Gastrocnemius medialis (tissue), 4 donors: Measurements from ENCODE around the gene IL13. TPM values are rescaled to one million over a fixed set of nuclear protein-coding genes. Genes with fewer than 3 reads are reported as not detected.

ENCODE experiments used
- ATAC-seq, 2 donors: fragments of 150-250 bp; one replicate each; pipeline ENCODE4 v1.9.1; 2016
- DNase-seq, 2 donors: peaks; one replicate each; pipeline ENCODE4 v3.0.0-alpha.2; 2019
- H3K27ac ChIP-seq, 4 donors: fragments of 200-600 bp; sonication (generic); 1 replicate in 1 of 4; 2 replicates in 3 of 4; pipeline ENCODE4 v1.5.1; 2016 to 2018; ENCODE audit warnings: mild to moderate bottlenecking in 2 of 4, moderate library complexity in 1 of 4
- H3K27me3 ChIP-seq, 3 donors: fragments of 200-600 bp; sonication (generic) in 2 of 3; 1 replicate in 1 of 3; 2 replicates in 2 of 3; pipeline versions ENCODE4 v1.5.1 to v1.6.0; 2016 to 2019; ENCODE audit warnings: mild to moderate bottlenecking in 1 of 3, moderate library complexity in 1 of 3
- H3K36me3 ChIP-seq, 2 donors: fragments of 200-600 bp; sonication (generic) in 1 of 2; one replicate each; pipeline ENCODE4 v1.5.1; 2017 to 2018
- H3K4me1 ChIP-seq, 2 donors: fragments of 200-600 bp; sonication (generic) in 1 of 2; one replicate each; pipeline ENCODE4 v1.5.1; 2016 to 2017; ENCODE audit warnings: mild to moderate bottlenecking in 2 of 2
- H3K4me3 ChIP-seq, 4 donors: fragments of 200-600 bp; sonication (generic) in 3 of 4; 1 replicate in 1 of 4; 2 replicates in 3 of 4; pipeline ENCODE4 v1.5.1; 2016 to 2019; ENCODE audit warnings: mild to moderate bottlenecking in 2 of 4
- H3K9me3 ChIP-seq, 3 donors: fragments of 200-600 bp; sonication (generic) in 2 of 3; 1 replicate in 1 of 3; 2 replicates in 2 of 3; pipeline ENCODE4 v1.5.1; 2016 to 2019
- POLR2A ChIP-seq, 2 donors: fragments of 450-650 bp; IDR thresholded peaks; one replicate each; pipeline ENCODE4 v1.6.1; 2017; ENCODE audit warnings: antibody characterized with exemption in 2 of 2, mild to moderate bottlenecking in 2 of 2, moderate library complexity in 2 of 2
- in situ Hi-C, 4 donors: fragments of 200-750 bp; cut with MboI; loops; one replicate each; pipeline versions ENCODE4 v1.15.0 to v1.8.0; 2017; ENCODE audit warnings: low sequenced_read_pairs in 4 of 4
- intact Hi-C: fragments of 100-400 bp; cut with DNase I; formaldehyde crosslinking; loops from one replicate; pipeline ENCODE4 v1.15.1; 2023; ENCODE audit warnings: low total_unique reads
- total RNA-seq, 4 donors: library from RNA; depleted of rRNA; stranded (reverse); fragments of >200 nt; gene quantifications; one replicate each; pipeline versions ENCODE4 v1.1.0 to v1.2.3, GENCODE V29; 2016
- TF ChIP-seq, protein P1 (sequence below), 5 experiments: fragments of 450-650 bp in 3 of 5; fragments of 200-600 bp in 2 of 5; sonication (generic) in 2 of 5; IDR thresholded peaks in 4 of 5; conservative IDR thresholded peaks in 1 of 5; 1 replicate in 4 of 5; 2 replicates in 1 of 5; pipeline ENCODE4 v1.5.1; 2016 to 2019; ENCODE audit warnings: antibody characterized with exemption in 5 of 5, mild to moderate bottlenecking in 3 of 5, moderate library complexity in 3 of 5

Gene IL13
- total RNA-seq, 4 donors from 2014 or later: not detected

DNA sequence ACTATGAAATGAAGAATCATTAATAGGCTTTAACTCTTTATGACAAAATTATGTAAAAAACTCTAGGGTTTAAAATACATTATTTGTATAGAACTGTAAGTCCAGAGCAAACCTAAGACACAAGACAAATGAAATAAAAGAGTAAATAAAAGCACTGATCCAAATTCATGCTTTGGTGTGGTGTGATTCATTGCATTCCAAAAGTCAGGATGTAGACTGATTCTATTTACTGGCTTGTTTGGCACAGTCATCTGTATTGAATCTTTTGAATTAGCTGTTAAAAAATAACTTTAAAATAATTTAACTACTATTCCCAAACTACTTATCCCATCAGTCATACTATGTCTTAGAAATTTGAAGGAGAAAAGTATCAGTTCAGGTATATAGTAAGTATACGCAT, 46.9 kb downstream of the IL13 start:
- ATAC-seq: no peak
- in situ Hi-C loops: no loop called here
- TF ChIP-seq, protein P1, sequence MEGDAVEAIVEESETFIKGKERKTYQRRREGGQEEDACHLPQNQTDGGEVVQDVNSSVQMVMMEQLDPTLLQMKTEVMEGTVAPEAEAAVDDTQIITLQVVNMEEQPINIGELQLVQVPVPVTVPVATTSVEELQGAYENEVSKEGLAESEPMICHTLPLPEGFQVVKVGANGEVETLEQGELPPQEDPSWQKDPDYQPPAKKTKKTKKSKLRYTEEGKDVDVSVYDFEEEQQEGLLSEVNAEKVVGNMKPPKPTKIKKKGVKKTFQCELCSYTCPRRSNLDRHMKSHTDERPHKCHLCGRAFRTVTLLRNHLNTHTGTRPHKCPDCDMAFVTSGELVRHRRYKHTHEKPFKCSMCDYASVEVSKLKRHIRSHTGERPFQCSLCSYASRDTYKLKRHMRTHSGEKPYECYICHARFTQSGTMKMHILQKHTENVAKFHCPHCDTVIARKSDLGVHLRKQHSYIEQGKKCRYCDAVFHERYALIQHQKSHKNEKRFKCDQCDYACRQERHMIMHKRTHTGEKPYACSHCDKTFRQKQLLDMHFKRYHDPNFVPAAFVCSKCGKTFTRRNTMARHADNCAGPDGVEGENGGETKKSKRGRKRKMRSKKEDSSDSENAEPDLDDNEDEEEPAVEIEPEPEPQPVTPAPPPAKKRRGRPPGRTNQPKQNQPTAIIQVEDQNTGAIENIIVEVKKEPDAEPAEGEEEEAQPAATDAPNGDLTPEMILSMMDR (IDR thresholded peaks at IDR 0.05 in 4 of 5, conservative IDR thresholded peaks at IDR 0.05 in 1 of 5): no peak
- TF ChIP-seq POLR2A (IDR thresholded peaks at IDR 0.05): no peak

DNA sequence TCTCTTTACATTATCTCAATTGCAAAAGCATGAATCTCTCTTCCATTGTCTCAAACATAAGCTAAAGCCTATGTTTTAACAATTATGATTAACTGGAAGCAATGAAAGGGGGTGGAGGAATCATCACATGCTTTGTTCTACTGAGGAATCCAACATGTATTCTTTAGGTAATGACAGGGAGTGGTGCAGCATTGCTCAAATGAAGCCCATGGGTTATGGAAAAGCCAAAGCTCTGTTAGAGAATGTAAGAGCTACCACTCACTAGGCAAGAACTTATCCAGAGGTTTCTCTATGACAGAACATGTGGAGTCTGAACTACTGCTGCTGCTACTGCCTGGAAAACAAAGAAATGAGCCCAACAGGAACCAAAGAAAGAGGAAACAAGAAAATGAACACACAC, 50.7 kb downstream of the IL13 start:
- no peak for DNase-seq
- no peak overlapping the region for H3K4me3 ChIP-seq
- in situ Hi-C loops (no loop called here), intact Hi-C loops (no loop called here)
- H3K4me1 ChIP-seq: no peaks in the 10 kb centered on the region
- H3K27ac ChIP-seq: no peak overlapping the region
- H3K36me3 ChIP-seq: no peaks in the 10 kb centered on the region
- no peak for ATAC-seq
- no peaks in the 10 kb centered on the region for H3K27me3 ChIP-seq
- H3K9me3 ChIP-seq: no peaks in the 10 kb centered on the region
- TF ChIP-seq, protein P1 (IDR thresholded peaks at IDR 0.05 in 4 of 5, conservative IDR thresholded peaks at IDR 0.05 in 1 of 5): no peak
- no peak for TF ChIP-seq POLR2A (IDR thresholded peaks at IDR 0.05)

More for the DNA sequence above, 46.9 kb downstream of the IL13 start:
- H3K4me1 ChIP-seq: no peaks in the 10 kb centered on the region
- H3K9me3 ChIP-seq: no peaks in the 10 kb centered on the region
- no peaks in the 10 kb centered on the region for H3K27me3 ChIP-seq
- no peak for DNase-seq
- H3K27ac ChIP-seq: no peak overlapping the region
- no peak overlapping the region for H3K4me3 ChIP-seq
- H3K36me3 ChIP-seq: no peaks in the 10 kb centered on the region
- intact Hi-C loops: no loop called here

Other genes starting within 250 kb of the IL13 start
- 10 to 100 TPM in 1 of 4 donors, 1 to 10 TPM in 3; 5.5 to 20.6 (median 8.4) TPM for gene IRF1, start 167.4 kb upstream of the IL13 start, total RNA-seq
- not detected for gene IL5, start 114.7 kb upstream of the IL13 start, total RNA-seq
- gene RAD50, start 101.2 kb upstream of the IL13 start, total RNA-seq: 10 to 100 TPM; 18.9 to 29.1 (median 22.0) TPM
- gene IL4, start 15.8 kb downstream of the IL13 start, total RNA-seq: not detected
- 1 to 10 TPM; 2.5 to 4.2 (median 3.4) TPM for gene KIF3A, start 79.4 kb downstream of the IL13 start, total RNA-seq
- not detected for gene CCNI2, start 89.3 kb downstream of the IL13 start, total RNA-seq
- gene SEPTIN8, start 119.1 kb downstream of the IL13 start, total RNA-seq: 1 to 10 TPM; 5.2 to 7.9 (median 6.8) TPM
- under 1 TPM in 1 of 4 donors, not detected in 3; 0.27 TPM for gene SOWAHA, start 155.1 kb downstream of the IL13 start, total RNA-seq
- 1 to 10 TPM in 3 of 4 donors, under 1 TPM in 1; 0.61 to 6.0 (median 2.0) TPM for gene SHROOM1, start 172.5 kb downstream of the IL13 start, total RNA-seq
- 1 to 10 TPM in 1 of 4 donors, under 1 TPM in 2, not detected in 1; 0.13 to 2.5 (median 0.46) TPM for gene GDF9, start 208.3 kb downstream of the IL13 start, total RNA-seq
- gene UQCRQ, start 208.5 kb downstream of the IL13 start, total RNA-seq: 100 to 1,000 TPM; 273 to 566 (median 326) TPM
- 1 to 10 TPM in 2 of 4 donors, under 1 TPM in 2; 0.52 to 3.3 (median 0.88) TPM for gene LEAP2, start 215.5 kb downstream of the IL13 start, total RNA-seq